ACC112 (cell line): ENCODE measurements around the gene PARS2.

Experiments
- H2AFZ ChIP-seq: fragments of 200-600 bp; sonication (generic); one replicate; pipeline ENCODE4 v1.6.0; 2017; ENCODE audit warnings: antibody characterized with exemption, low read length; ENCODE audit not compliant: unreplicated experiment
- H3K27ac ChIP-seq: fragments of 200-600 bp; sonication (generic); 2 replicates; pipeline ENCODE4 v1.5.1; 2014; ENCODE audit warnings: low read depth, mild to moderate bottlenecking, antibody characterized with exemption, low read length, moderate library complexity
- H3K27me3 ChIP-seq: fragments of 200-600 bp; sonication (generic); 2 replicates; pipeline ENCODE4 v1.6.1; 2014; ENCODE audit warnings: mild to moderate bottlenecking, antibody characterized with exemption, low read length, moderate library complexity, mixed read lengths; ENCODE audit not compliant: insufficient read depth
- H3K36me3 ChIP-seq: fragments of 200-600 bp; sonication (generic); 2 replicates; pipeline ENCODE4 v1.6.1; 2016; ENCODE audit warnings: mild to moderate bottlenecking, antibody characterized with exemption, low read length, moderate library complexity, mixed read lengths; ENCODE audit not compliant: insufficient read depth
- H3K4me1 ChIP-seq: fragments of 200-600 bp; sonication (generic); one replicate; pipeline ENCODE4 v1.6.1; 2016; ENCODE audit warnings: low read length, mixed read lengths; ENCODE audit not compliant: insufficient read depth, unreplicated experiment, control insufficient read depth
- H3K4me3 ChIP-seq: fragments of 200-600 bp; sonication (generic); 2 replicates; pipeline ENCODE4 v1.5.1; 2014; ENCODE audit warnings: mild to moderate bottlenecking, low read depth, low read length
- H3K79me2 ChIP-seq: fragments of 200-600 bp; sonication (generic); one replicate; pipeline ENCODE4 v1.6.0; 2016; ENCODE audit warnings: low read length; ENCODE audit not compliant: control insufficient read depth, unreplicated experiment, insufficient read depth

Gene PARS2

GRCh38 chr1:54724771-54725170, 39.6 kb downstream of the PARS2 start:
- H2AFZ ChIP-seq: no peak overlapping the region
- H3K79me2 ChIP-seq: no peaks in the 10 kb centered on the region
- no peaks in the 10 kb centered on the region for H3K27me3 ChIP-seq
- H3K27ac ChIP-seq: no peak overlapping the region
- H3K36me3 ChIP-seq: peaks cover 46% of the 10 kb centered on the region
- H3K4me3 ChIP-seq: no peak overlapping the region
- no peaks in the 10 kb centered on the region for H3K4me1 ChIP-seq

GRCh38 chr1:54723985-54724384, 40.3 kb downstream of the PARS2 start:
- Histone ChIP-seq H3K27ac (no peak overlapping the region), H3K27me3 (no peaks in the 10 kb centered on the region), H3K36me3 (peaks cover 51% of the 10 kb centered on the region), H3K4me1 (no peaks in the 10 kb centered on the region), H3K79me2 (peaks cover 5% of the 10 kb centered on the region), H2AFZ (no peak overlapping the region), H3K4me3 (no peak overlapping the region)

GRCh38 chr1:54721719-54722118, 42.6 kb downstream of the PARS2 start:
- Histone ChIP-seq H2AFZ (no peak overlapping the region), H3K27ac (no peak overlapping the region), H3K27me3 (no peaks in the 10 kb centered on the region), H3K36me3 (peaks cover 63% of the 10 kb centered on the region), H3K4me1 (peaks cover 11% of the 10 kb centered on the region), H3K79me2 (peaks cover 22% of the 10 kb centered on the region), H3K4me3 (no peak overlapping the region)

GRCh38 chr1:54716299-54717047, 47.9 kb downstream of the PARS2 start:
- H3K4me1 ChIP-seq: peaks cover 16% of the 10 kb centered on the region
- H3K27ac ChIP-seq: peak overlapping the region; percentile 84

GRCh38 chr1:54715493-54716298, 48.6 kb downstream of the PARS2 start, which contains the start of gene TTC4:
TTC4 (plus strand) TSS chr1:54715861; CDS start chr1:54715909, 48 bp downstream.
- Histone ChIP-seq H3K27ac (peak within 1 kb of the TSS; percentile 84), H3K36me3 (peaks cover 20% of the 10 kb centered on the region), H3K79me2 (peaks cover 32% of the 10 kb centered on the region), H2AFZ (peak within 1 kb of the TSS; percentile 97), H3K4me1 (peaks cover 16% of the 10 kb centered on the region), H3K4me3 (peak within 1 kb of the TSS; percentile 88), H3K27me3 (peaks cover 9% of the 10 kb centered on the region)

More at GRCh38 chr1:54716299-54717047, 47.9 kb downstream of the PARS2 start:
- H3K36me3 ChIP-seq: peaks cover 25% of the 10 kb centered on the region
- H3K4me3 ChIP-seq: peak overlapping the region; percentile 88
- H2AFZ ChIP-seq: peak overlapping the region; percentile 97
- H3K79me2 ChIP-seq: peaks cover 32% of the 10 kb centered on the region
- H3K27me3 ChIP-seq: peaks cover 1% of the 10 kb centered on the region; the same call in 1 of the 2 replicates

GRCh38 chr1:54714881-54715492, 49.3 kb downstream of the PARS2 start:
- peaks cover 32% of the 10 kb centered on the region for H3K79me2 ChIP-seq
- H3K36me3 ChIP-seq: peaks cover 17% of the 10 kb centered on the region
- H3K27ac ChIP-seq: no peak overlapping the region
- peaks cover 16% of the 10 kb centered on the region for H3K27me3 ChIP-seq
- H2AFZ ChIP-seq: peak overlapping the region; percentile 97
- H3K4me3 ChIP-seq: peak overlapping the region; percentile 88
- H3K4me1 ChIP-seq: peaks cover 16% of the 10 kb centered on the region

GRCh38 chr1:54711536-54711935, 52.8 kb downstream of the PARS2 start:
- no peak overlapping the region for H3K27ac ChIP-seq
- H3K4me1 ChIP-seq: peaks cover 5% of the 10 kb centered on the region
- H2AFZ ChIP-seq: no peak overlapping the region
- no peaks in the 10 kb centered on the region for H3K36me3 ChIP-seq
- H3K79me2 ChIP-seq: peaks cover 8% of the 10 kb centered on the region
- no peak overlapping the region for H3K4me3 ChIP-seq
- H3K27me3 ChIP-seq: peaks cover 44% of the 10 kb centered on the region

GRCh38 chr1:54710841-54711240, 53.5 kb downstream of the PARS2 start:
- H3K27ac ChIP-seq: no peak overlapping the region
- H3K79me2 ChIP-seq: peaks cover 2% of the 10 kb centered on the region
- no peak overlapping the region for H2AFZ ChIP-seq
- peaks cover 50% of the 10 kb centered on the region for H3K27me3 ChIP-seq
- H3K36me3 ChIP-seq: no peaks in the 10 kb centered on the region
- peaks cover 5% of the 10 kb centered on the region for H3K4me1 ChIP-seq
- H3K4me3 ChIP-seq: no peak overlapping the region

- Histone ChIP-seq H3K27ac (no peak overlapping the region), H2AFZ (no peak overlapping the region), H3K4me3 (no peak overlapping the region), H3K79me2 (no peaks in the 10 kb centered on the region), H3K27me3 (peaks cover 52% of the 10 kb centered on the region), H3K36me3 (no peaks in the 10 kb centered on the region), H3K4me1 (peaks cover 4% of the 10 kb centered on the region)
Observed at GRCh38 chr1:54710434-54710833, 53.9 kb downstream of the PARS2 start.

- Histone ChIP-seq H2AFZ (no peak overlapping the region), H3K27ac (no peak overlapping the region), H3K4me1 (no peaks in the 10 kb centered on the region), H3K79me2 (no peaks in the 10 kb centered on the region), H3K36me3 (no peaks in the 10 kb centered on the region), H3K27me3 (peaks cover 52% of the 10 kb centered on the region), H3K4me3 (no peak overlapping the region)
Observed at GRCh38 chr1:54709547-54710292, 54.6 kb downstream of the PARS2 start.
